ENCODE results near the gene PABPN1L. TPM values are rescaled to one million over a fixed set of nuclear protein-coding genes. Genes with fewer than 3 reads are reported as not detected.

Gene PABPN1L
- total RNA-seq, 1 donor from 2014 or later, result not detected

DNA sequence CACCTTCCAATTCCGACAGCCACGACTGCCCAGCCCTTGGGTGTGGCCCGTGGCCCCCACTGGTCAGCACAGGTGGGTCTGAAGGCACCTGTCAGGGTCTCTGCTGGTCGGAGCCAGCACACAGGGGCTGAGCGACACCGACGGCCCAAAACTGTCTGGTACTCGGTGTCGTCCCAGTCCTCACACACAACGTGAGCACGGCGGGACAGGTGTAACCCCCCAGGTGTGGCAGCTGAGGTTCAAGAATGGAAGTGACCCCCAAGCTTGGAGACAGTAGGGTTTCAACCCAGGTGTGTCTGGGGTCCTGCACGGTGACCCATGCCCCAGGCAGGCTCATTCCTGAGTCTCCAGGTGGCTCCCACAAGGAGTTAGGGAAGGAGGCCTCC is 10.7 kb downstream of the PABPN1L start:
- H3K36me3 Mint-ChIP-seq (ENCODE audit: low read depth), result no peaks in the 10 kb centered on the region
- no peak overlapping the region for H3K27ac Mint-ChIP-seq (ENCODE audit: unreplicated experiment)
- H3K9me3 Mint-ChIP-seq, result no peaks in the 10 kb centered on the region
- peaks cover 15% of the 10 kb centered on the region for H3K4me1 Mint-ChIP-seq
- no peak for DNase-seq (ENCODE audit: low read depth, low spot score)
- TF ChIP-seq CTCF (conservative IDR thresholded peaks at IDR 0.05), result no peak
- no peaks in the 10 kb centered on the region for H3K27me3 Mint-ChIP-seq (ENCODE audit: low read depth)
- peak overlapping the region; percentile 84 for H3K4me3 Mint-ChIP-seq

GRCh38 chr16:88855176-88855575 is 11.3 kb downstream of the PABPN1L start:
- H3K36me3 Mint-ChIP-seq (ENCODE audit: low read depth), result no peaks in the 10 kb centered on the region
- no peak overlapping the region for H3K27ac Mint-ChIP-seq (ENCODE audit: unreplicated experiment)
- peak overlapping the region; percentile 74 for H3K4me3 Mint-ChIP-seq

DNA sequence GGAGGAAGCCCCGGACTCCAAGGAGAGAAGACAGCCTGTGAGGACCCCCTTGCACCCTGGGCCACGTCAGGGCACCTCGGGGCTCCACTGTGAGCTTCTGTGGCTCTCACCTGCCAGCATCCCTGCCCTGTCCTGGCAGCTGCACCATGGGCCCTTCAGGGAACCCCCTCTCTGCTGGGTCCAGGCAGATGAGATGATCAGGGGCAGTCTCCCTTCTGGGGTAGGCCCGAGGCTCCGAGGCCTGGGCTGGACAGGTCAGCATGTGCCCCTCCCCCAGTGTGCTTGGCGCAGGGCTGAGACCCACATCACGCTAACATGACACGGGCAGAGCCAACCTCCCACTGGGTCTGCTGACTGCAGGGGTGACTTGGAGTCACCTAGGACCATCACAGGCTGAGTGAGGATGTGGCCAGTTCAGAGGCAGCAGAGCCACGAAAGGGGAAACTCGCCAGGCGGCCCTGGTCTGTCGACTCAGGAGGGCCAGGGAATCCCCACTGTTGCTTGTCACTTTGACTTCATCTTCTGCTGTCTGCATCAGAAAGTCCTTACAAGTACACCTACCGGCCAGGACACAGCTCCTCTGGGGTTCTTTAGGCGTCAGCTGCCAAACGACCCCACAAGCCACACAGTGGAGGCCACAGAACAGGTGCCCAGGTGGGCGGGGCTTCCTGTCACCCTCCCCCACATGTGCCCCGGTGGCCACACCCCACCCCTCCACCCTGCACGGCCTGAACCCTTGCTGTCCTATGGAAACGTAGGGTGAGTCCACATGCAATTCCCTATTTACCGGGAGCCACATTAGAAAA is 12.0 kb downstream of the PABPN1L start:
- Mint-ChIP-seq H3K27me3 (ENCODE audit: low read depth) (no peaks in the 10 kb centered on the region), H3K27ac (ENCODE audit: unreplicated experiment) (no peak overlapping the region), H3K4me3 (peak overlapping the region; percentile 74), H3K36me3 (ENCODE audit: low read depth) (no peaks in the 10 kb centered on the region), H3K9me3 (no peaks in the 10 kb centered on the region), H3K4me1 (peaks cover 15% of the 10 kb centered on the region)
- TF ChIP-seq CTCF (conservative IDR thresholded peaks at IDR 0.05), result no peak
- no peak for DNase-seq (ENCODE audit: low read depth, low spot score)

More at GRCh38 chr16:88855176-88855575, 11.3 kb downstream of the PABPN1L start:
- TF ChIP-seq CTCF (conservative IDR thresholded peaks at IDR 0.05), result no peak
- Mint-ChIP-seq H3K4me1 (peaks cover 15% of the 10 kb centered on the region), H3K9me3 (no peaks in the 10 kb centered on the region), H3K27me3 (ENCODE audit: low read depth) (no peaks in the 10 kb centered on the region)
- DNase-seq (ENCODE audit: low read depth, low spot score), result no peak

- TF ChIP-seq CTCF (conservative IDR thresholded peaks at IDR 0.05), result no peak
- H3K27ac Mint-ChIP-seq (ENCODE audit: unreplicated experiment), result no peak overlapping the region
- no peaks in the 10 kb centered on the region for H3K27me3 Mint-ChIP-seq (ENCODE audit: low read depth)
- no peaks in the 10 kb centered on the region for H3K9me3 Mint-ChIP-seq
- peak overlapping the region; percentile 51 for H3K4me3 Mint-ChIP-seq
- H3K4me1 Mint-ChIP-seq, result peaks cover 15% of the 10 kb centered on the region
- no peaks in the 10 kb centered on the region for H3K36me3 Mint-ChIP-seq (ENCODE audit: low read depth)
- DNase-seq (ENCODE audit: low read depth, low spot score), result no peak
Observed at GRCh38 chr16:88853325-88853941, 13.0 kb downstream of the PABPN1L start.

DNA sequence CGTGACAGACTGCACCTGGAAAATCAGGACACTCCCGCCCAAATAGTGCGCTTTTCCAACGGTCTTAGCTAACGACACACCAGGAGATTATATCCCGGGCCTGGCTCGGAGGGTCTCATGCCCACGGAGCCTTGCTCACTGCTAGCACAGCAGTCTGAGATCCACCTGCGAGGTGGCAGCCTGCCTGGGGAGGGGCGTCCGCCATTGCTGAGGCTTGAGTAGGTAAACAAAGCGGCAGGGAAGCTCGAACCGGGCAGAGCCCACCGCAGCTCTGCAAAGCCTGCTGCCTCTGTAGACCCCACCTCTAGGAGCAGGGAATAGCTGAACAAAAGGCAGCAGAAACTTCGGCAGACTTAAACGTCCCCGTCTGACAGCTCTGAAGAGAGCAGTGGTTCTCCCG is 14.8 kb downstream of the PABPN1L start:
- Mint-ChIP-seq H3K36me3 (ENCODE audit: low read depth) (no peaks in the 10 kb centered on the region), H3K27me3 (ENCODE audit: low read depth) (no peaks in the 10 kb centered on the region), H3K9me3 (no peaks in the 10 kb centered on the region), H3K27ac (ENCODE audit: unreplicated experiment) (no peak overlapping the region), H3K4me1 (peaks cover 8% of the 10 kb centered on the region), H3K4me3 (no peak overlapping the region)
- no peak for DNase-seq (ENCODE audit: low read depth, low spot score)
- no peak for TF ChIP-seq CTCF (conservative IDR thresholded peaks at IDR 0.05)
